T-helper 2 cell treated with Interferon-gamma antibody and Interleukin-4, amounts not matched to agents 100 ng/mL and 5 ng/mL, for 36 hours (primary cell): ENCODE data around the gene PARG. TPM values are rescaled to one million over a fixed set of nuclear protein-coding genes. Genes with fewer than 3 reads are reported as not detected.
"Not testable (repeated sequence)": the region's sequence is repeated elsewhere in the genome, so short reads cannot be mapped to it uniquely, and the experiment has no call there.

Experiments used
- intact Hi-C: fragments of 100-400 bp; cut with micrococcal nuclease; formaldehyde crosslinking; loops from one replicate; pipeline ENCODE4 v1.15.1; 2023
- total RNA-seq: library from RNA; stranded (reverse); gene quantifications from 2 replicates; pipeline ENCODE4 v1.2.3, GENCODE V29; 2022

PARG gene
- total RNA-seq, 1 donor from 2014 or later: 28.6 TPM

DNA sequence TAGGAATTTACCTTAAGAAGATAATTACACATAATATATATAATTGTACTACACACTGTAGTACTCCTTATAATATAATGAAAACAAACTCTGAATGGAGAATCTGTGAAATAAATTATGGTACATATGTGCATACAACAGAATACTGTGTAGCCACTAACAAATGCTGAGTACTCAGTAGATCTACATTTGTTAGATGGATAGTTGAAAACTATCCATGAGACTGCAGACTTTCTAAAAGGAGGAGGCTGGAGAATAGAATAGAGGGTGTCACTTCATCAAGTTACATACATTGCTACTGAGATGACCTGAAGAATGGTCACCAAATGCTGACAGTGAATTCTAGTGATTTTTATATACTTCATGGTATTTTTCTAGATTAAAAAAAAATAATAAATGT lies 111.0 kb downstream of the PARG start:
- intact Hi-C loops: no loop called here

DNA sequence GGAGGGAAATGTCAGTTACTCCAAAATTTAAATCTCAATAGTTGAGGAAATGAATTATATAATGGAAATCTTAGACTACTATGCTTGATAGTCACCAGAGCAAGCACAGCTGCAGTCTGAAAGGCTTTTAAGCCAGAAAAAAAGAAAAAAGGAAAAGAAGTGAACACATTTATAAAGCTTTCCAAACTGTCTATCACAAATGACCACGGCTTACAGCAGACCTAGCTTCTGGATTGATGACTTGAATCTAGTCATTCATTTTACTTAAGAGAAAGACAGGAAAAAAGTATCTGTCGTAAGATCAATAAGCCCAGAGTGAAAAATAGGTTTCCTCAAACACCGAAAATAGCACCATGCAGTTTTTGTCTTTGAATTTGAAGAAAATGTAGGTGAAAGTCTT lies 111.8 kb downstream of the PARG start:
- intact Hi-C loops: no loop called here

DNA sequence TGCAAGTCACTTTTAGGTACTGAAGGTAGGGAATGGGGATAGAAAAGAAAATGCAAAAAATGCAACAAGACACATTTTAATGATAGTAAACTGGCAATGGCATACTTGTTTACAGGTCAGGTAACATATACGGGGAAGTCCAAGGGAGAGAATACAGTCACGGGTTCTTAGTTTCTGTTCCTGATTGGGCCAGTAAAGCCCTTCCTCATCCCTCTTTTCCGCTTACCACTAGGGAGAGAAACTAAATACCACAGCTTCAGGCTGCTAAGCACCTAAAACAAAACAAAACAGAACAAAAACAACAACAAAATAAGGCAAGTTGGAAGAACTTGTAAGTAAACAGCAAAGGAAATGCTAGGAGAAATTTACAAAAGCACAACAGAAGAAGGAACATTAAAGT lies 114.5 kb downstream of the PARG start:
- intact Hi-C loops: no loop called here

DNA sequence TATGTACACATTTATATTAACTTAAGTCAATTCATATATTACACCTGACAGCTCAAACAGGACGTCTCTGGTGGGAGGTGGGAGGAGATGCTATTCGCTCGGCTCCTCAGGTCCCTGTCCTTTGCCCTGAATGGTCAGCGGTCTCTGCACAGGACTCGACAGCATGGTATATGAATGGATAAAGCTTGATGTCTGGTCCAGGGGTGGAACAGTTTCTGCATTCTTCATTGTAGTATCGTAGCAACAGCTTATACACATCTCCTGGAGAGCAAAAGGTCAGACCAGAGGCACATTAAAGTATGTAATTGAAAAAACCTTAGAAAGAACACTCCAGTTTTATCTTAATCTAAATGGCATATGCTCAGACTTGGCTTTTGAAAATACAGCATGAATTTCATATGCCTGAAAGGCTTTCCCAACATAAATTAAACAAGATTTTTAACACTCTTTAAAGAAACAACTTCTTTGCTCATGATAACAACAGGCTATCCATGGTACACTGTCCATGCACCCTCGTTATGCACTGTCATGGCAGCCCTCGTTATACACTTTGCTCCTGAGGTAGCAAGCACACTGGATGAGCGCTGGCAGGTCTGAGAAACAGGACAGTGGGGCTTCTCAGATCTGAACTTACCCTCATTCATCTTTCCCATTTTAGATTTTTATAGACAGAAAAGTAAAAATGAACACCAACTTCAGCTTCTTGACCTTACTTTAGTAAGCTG lies 122.4 kb downstream of the PARG start:
- intact Hi-C loops: no loop called here

DNA sequence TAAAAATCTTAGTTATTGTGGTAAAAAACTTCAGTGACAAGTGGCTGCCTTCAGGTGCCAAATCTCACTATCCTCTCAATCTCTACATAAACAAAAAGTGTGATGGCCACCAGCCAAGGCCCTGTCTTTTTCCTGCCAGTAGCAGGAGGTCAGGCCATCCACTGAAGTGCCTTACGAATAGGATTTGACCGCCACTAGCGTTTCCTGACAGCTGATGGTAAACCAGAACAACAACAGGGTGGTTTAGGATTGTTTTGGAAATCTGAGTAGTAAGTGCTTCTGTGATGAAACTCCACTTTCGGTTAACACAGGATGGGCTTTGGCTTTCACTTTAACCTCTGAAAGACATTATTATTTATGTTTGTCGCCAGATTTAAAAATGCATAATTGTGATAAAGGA lies 124.0 kb downstream of the PARG start:
- intact Hi-C loops: no loop called here

DNA sequence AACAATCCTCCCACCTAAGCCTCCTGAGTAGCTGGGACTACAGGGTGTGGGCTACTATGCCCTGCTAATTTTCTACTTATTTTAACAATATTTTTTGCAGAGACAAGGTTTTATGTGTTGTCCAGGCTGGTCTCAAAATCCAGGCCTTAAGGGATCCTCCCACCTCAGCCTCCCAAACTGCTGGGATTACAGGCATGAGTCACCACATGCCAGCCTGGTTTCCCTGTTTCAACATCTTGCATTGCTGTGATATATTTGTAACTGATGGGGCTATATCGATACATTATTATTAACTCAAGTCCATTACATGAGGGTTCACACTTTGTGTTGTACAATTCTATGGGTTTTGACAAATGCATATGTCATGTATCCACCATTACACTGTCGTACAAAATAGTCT lies 137.8 kb downstream of the PARG start:
- intact Hi-C loops: no loop called here

DNA sequence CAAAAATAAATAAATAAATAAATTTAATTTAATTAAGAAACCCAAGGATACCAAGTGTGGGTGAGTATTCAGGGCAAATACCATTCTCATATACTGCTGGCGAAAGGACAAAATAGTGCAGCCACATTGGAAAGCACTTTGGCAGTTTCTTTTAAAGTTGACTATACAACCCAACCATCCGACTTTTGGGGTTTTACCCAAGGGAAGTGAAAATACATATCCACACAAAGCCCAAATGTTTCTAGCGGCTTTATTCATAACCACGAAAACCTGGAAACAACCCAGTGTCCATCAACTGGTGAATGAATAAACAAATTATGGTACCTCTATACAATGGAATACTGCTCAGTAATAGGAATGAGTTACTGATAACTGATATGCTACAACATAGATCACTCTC lies 143.6 kb downstream of the PARG start:
- intact Hi-C loops: no loop called here

DNA sequence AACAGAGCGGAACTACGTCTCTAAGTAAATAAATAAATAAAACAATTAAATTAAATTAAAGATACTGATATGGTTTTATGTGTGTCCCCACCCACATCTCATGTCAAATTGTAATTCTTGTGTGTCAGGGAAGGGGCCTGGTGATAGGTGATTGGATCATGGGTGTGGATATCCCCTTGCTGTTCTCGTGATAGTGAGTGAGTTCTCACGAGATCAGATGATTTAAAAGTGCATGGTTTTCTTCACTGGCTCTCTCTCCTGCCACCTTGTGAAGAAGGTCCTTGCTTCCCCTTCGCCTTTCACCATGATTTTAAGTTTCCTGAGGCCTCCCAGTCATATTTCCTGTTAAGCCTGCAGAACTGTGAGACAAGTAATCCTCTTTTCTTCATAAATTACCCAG lies 150.7 kb downstream of the PARG start:
- intact Hi-C loops: no loop called here

DNA sequence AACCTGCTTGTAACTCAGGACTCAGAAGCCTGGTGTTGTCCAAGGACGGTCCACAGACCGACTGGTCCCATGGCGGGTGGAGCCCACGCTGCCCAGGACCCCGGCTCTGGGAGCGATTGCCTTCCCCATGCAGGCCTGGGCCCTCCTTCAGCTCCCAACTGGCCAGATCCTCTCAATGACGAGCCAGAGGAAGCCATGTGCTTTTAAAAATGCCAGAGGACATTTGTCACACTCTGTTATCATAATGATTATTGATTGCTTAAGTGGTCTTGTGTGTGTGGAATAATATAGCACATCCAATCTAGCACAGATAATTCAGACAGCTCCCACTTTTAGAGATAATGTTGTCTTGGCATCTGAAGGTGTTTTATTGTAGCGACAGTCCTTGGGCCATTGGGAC lies 157.1 kb downstream of the PARG start:
- intact Hi-C loops: no loop called here

DNA sequence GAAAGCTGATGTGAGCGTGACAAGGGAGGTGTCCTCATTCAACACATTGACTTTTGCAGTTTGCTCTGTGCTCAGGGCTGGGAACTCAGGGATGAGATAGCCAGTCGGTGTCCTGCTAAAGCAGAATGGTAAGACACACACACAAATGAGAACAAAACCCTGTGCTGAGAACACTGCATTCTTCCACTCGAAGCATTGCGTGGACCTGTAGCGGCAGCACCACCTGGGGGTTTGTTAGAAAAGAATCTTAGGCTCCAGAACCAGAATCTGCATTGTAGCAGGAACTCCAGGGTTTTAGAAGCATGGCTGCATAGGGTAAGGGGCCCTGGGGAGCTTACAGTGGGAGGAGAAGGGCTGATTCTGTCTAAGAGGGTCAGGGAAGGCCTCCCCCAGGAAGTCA lies 158.2 kb downstream of the PARG start:
- intact Hi-C loops: no loop called here

DNA sequence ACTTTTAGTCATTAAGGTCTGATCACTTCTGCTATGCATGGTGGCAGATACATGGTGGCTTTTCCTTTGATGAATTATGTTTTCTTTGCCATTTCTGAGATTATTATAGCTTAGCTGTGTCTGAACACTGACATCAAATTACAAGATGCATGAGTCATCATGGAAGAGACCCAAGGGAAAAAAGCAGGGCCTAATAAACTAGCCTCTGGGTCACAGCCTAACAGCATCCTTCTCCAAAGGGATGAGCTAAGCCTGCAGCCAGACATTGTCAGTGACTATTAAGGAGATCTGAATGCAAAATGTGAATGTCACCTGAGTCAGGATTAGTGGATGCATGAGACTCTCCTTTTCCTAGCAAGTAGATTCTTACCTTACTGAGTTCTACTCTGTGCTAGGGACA lies 160.6 kb downstream of the PARG start:
- intact Hi-C loops: no loop called here

DNA sequence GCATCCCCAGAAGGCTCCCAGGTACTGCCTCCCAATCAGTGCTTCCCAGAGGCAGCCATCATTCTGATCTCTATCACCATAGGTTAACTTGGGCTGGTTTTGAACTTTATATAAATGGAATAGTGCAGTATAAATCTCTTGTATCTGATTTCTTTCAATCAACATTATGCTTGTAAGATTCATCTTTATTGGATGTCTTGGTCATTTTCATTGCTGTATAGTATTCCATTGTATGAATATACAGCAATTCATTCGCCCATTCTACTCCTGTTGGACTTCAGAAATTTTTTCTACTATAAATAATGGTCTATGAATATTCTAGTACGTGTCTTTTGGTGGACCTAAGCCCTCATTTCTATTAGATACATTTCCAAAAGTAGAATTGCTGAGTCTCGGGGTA lies 163.6 kb downstream of the PARG start:
- intact Hi-C loops: no loop called here

DNA sequence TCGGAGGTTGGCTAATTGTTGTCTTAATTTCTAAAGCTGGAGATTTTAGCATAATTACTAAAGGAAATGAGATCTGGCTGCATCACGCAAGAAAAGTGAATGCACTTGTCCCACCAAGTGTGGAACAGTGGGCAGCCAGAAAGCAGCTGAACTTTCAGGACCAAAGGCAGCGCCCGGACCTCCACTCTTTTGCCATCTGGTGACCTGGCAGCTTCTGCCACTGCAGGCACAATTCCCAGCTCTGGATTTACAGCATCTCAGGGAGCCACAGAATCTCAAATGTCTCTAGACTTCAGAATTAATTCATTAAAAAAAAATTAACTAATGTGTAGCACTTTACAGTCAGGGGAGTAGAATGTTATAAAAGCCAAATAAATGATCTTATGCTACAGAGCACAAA lies 165.0 kb downstream of the PARG start:
- intact Hi-C loops: no loop called here

DNA sequence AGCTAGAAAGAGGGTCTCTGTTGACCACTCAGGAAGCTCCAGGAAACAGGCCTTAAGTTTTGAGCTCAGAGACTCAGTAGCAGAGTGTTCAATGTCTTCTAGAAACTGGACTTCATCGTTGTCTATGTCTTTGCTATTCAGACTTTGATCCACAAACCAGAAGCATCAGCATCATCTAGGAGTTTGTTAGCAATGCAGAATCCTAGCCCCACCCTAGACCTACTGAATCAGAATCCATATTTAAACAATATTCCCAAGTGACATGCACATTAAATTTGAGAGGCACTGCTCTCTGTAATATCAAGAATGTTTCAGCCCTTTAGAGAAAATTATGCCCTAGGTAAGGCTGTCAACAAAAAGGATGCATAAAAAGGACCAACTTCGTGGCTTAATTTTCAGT lies 166.8 kb downstream of the PARG start:
- intact Hi-C loops: no loop called here

DNA sequence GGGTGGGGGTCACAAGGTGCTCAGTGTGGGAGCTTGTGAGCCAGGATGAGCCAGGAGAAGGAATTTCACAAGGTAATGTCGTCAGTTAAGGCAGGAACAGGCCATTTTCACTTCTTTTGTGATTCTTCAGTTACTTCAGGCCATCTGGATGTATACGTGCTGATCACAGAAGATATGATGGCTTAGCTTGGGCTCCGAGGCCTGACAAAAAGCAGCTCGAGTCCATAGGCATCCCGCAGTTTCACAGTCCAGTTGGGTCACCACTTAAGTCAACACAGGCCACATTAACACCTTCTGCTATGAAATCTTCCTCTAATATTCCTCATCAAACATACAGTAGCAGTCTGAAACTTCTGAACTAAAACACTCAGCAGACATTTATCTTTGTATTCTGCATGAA lies 168.9 kb downstream of the PARG start:
- intact Hi-C loops: not testable (repeated sequence)

DNA sequence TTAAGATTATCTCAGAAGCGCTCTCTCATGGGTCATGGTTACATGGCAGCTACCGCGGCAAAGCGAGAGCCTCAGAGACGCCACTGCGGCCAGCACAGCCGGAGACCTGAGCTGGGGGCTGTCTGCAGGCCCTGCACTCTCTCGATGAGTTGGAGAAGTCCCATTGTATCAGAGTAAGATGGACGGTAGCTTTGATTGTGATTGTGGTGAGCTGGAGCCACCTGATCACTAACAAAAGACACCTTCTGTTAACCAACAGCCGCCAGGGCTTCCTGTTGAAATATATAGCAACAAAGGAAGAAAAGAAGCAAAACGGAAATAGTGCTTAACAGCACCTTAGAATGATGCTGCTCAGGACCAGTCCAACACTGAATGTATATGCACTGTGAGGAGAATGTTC lies 170.8 kb downstream of the PARG start:
- intact Hi-C loops: not testable (repeated sequence)

DNA sequence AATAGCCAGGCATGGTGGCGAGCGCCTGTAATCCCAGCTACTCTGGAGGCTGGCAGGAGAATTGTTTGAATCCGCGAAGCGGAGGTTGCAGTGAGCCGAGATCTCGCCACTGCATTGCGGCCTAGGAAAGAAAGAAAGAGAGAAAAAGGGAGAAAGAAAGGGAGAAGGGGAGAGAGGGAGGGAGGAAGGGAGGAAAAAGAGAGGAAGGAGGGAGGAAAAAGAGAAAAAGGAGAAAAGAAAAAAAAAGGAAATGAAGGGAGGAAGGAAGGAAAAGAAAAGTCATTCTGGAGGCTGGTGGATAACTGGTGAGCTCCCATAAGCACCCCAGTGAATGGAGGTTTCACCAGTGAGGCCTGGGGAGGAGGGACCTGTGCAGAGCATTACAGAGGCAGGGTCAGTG lies 172.1 kb downstream of the PARG start:
- intact Hi-C loops: no loop called here

DNA sequence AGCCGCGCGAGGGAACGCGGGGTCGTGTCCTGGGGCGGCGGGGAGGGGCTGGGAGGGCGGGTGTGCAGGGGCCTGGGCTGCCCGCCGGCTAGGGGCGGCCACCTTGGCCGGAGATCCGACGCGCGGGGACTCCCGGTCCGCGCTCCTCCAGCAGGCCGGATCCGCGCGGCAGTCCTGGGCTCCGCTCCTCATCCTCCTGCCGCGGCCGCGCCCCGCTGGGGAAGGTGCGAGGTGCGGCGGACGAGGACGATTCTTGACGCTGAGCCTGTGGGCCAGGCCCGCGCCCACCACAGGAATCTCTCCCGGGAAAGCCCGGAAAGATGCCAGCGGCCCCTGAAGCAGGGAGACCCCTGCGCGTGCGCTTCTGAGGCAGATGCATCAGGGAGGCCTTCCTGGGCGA lies 173.1 kb downstream of the PARG start:
- intact Hi-C loops: no loop called here

DNA sequence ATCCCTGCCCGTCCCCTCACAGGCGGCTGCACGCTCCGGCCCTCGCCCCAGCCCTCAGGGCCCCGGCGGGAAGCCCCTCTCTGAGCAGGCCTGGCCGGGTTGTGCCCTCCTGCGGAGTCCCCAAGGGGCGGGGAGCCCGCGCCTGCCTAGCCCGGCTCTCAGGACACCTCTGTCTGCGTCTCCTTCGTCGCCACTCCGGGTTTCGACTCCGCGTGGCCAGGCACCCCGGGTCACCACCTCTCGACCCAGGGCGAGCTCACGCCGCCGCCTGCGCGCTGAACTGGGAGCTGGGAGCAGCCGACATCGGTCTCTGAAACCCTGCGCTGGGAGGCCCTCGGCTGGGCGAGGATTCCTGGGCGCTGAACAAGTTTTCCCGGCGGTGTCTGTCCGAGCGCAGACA lies 173.5 kb downstream of the PARG start:
- intact Hi-C loops: no loop called here

Other genes starting within 250 kb of the PARG start
- 0.20 and 0.36 TPM in 2 replicates for gene OGDHL, start 179.7 kb downstream of the PARG start, total RNA-seq
- gene TIMM23B, start within 50 bp of the PARG start, total RNA-seq: 20.5 and 21.9 TPM in 2 replicates
- gene AGAP6, start 46.4 kb upstream of the PARG start, total RNA-seq: 20.7 and 21.5 TPM in 2 replicates
- gene WASHC2A, start 125.9 kb upstream of the PARG start, total RNA-seq: 33.3 and 39.6 TPM in 2 replicates